ENCODE results near the gene CPLX3.

- TF ChIP-seq POLR2AphosphoS5 (IDR thresholded peaks at IDR 0.05), result no peak
- TF ChIP-seq CTCF (IDR thresholded peaks at IDR 0.05), result no peak
These were observed 36.1 kb upstream of the CPLX3 start for GRCh38 chr15:74790080-74790916.
